Glomerular endothelial cell (primary cell): ENCODE measurements around the gene MCTP2. TPM values are rescaled to one million over a fixed set of nuclear protein-coding genes. Genes with fewer than 3 reads are reported as not detected.

Source experiments
- DNase-seq: peaks from one replicate; pipeline ENCODE4 v3.0.0-alpha.2; 2011; ENCODE audit warnings: low read depth, low spot score; ENCODE audit errors: extremely low read depth
- total RNA-seq: library from RNA; depleted of rRNA; stranded (reverse); fragments of >200 nt; gene quantifications from 2 replicates; pipeline ENCODE4 v1.2.3, GENCODE V29; 2015

The MCTP2 gene
- 0.29 and 1.2 TPM in 2 replicates for total RNA-seq

GRCh38 chr15:94230883-94231722, at the start of gene MCTP2:
TSS of gene MCTP2 (plus strand) at chr15:94231561. CDS start at chr15:94298266, 66,705 bp downstream.
- no peak for DNase-seq

GRCh38 chr15:94182883-94183282, 48.5 kb upstream of the MCTP2 start:
- no peak for DNase-seq

GRCh38 chr15:94185547-94186236, 45.7 kb upstream of the MCTP2 start:
- DNase-seq: no peak

GRCh38 chr15:94186770-94187331, 44.5 kb upstream of the MCTP2 start:
- DNase-seq: no peak

GRCh38 chr15:94193906-94194305, 37.5 kb upstream of the MCTP2 start:
- no peak for DNase-seq

GRCh38 chr15:94196531-94196930, 34.8 kb upstream of the MCTP2 start:
- no peak for DNase-seq

GRCh38 chr15:94198633-94199032, 32.7 kb upstream of the MCTP2 start:
- no peak for DNase-seq

GRCh38 chr15:94199725-94200124, 31.6 kb upstream of the MCTP2 start:
- DNase-seq: no peak

- DNase-seq: no peak
Observed at GRCh38 chr15:94203306-94203705, 28.1 kb upstream of the MCTP2 start.

GRCh38 chr15:94205366-94205765, 26.0 kb upstream of the MCTP2 start:
- DNase-seq: no peak

- DNase-seq: no peak
Observed at GRCh38 chr15:94206463-94207167, 24.7 kb upstream of the MCTP2 start.

- no peak for DNase-seq
Observed at GRCh38 chr15:94212291-94212690, 19.1 kb upstream of the MCTP2 start.

GRCh38 chr15:94225616-94226015, 5.7 kb upstream of the MCTP2 start:
- no peak for DNase-seq

- DNase-seq: no peak
Observed at GRCh38 chr15:94228611-94229010, 2.8 kb upstream of the MCTP2 start.

- no peak for DNase-seq
Observed at GRCh38 chr15:94229591-94230369, 1.6 kb upstream of the MCTP2 start.

- no peak for DNase-seq
Observed at GRCh38 chr15:94230431-94230882, 904 bp upstream of the MCTP2 start.

- no peak for DNase-seq
Observed at GRCh38 chr15:94231723-94232468, 535 bp downstream of the MCTP2 start.

GRCh38 chr15:94233441-94233840, 2.1 kb downstream of the MCTP2 start:
- DNase-seq: no peak

- no peak for DNase-seq
Observed at GRCh38 chr15:94234300-94234699, 2.9 kb downstream of the MCTP2 start.

- no peak for DNase-seq
Observed at GRCh38 chr15:94235041-94235440, 3.7 kb downstream of the MCTP2 start.
